Chondrocyte (in vitro differentiated cells): ENCODE measurements around the gene EPC2. TPM values are rescaled to one million over a fixed set of nuclear protein-coding genes. Genes with fewer than 3 reads are reported as not detected.

ENCODE experiments used
- DNase-seq: peaks from one replicate; pipeline ENCODE4 v3.0.0; 2021; ENCODE audit warnings: mixed read lengths, low spot score
- H3K27ac Mint-ChIP-seq: one replicate; pipeline ENCODE4 v1.8.0; 2021; ENCODE audit warnings: mild to moderate bottlenecking, moderate library complexity, mixed read lengths; ENCODE audit not compliant: unreplicated experiment
- H3K27me3 Mint-ChIP-seq: 2 replicates; pipeline ENCODE4 v1.8.0; 2021; ENCODE audit warnings: low read depth, mixed read lengths
- H3K36me3 Mint-ChIP-seq: 2 replicates; pipeline ENCODE4 v1.8.0; 2021; ENCODE audit warnings: low read depth, mixed read lengths
- H3K4me1 Mint-ChIP-seq: 2 replicates; pipeline ENCODE4 v1.8.0; 2021; ENCODE audit warnings: low read depth, mild to moderate bottlenecking, mixed read lengths
- H3K4me3 Mint-ChIP-seq: one replicate; pipeline ENCODE4 v1.8.0; 2021; ENCODE audit warnings: mild to moderate bottlenecking, moderate library complexity, mixed read lengths; ENCODE audit not compliant: unreplicated experiment
- H3K9me3 Mint-ChIP-seq: 2 replicates; pipeline ENCODE4 v1.8.0; 2021; ENCODE audit warnings: low read depth, mixed read lengths
- total RNA-seq: library from RNA; stranded (reverse); gene quantifications from 3 replicates; pipeline ENCODE4 v1.2.1, GENCODE V29; 2021
- TF ChIP-seq, protein P1 (sequence below): fragments of 200-600 bp; sonication (generic); IDR thresholded peaks from 2 replicates; pipeline ENCODE4 v1.5.0; 2021; ENCODE audit warnings: antibody characterized with exemption, mild to moderate bottlenecking, moderate library complexity

EPC2 gene
- total RNA-seq, 1 donor from 2014 or later: 23.8 TPM

DNA sequence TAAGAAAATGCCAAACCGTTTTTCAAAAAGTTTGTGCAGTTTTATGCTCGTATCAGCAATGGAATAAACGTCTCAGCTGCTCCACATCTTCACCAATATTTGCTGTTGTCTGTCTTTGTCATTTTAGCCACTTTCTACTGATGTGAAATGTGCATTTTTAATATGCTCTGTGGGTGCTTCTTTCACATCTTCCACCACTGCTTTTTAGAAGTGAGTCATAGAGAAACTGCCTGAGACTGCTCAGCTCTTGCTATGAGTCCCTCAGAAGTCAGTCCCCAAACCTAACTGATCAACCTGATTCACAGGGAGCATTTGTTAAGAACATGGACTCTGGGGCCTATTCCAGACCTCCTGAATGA lies 41.0 kb upstream of the EPC2 start:
- H3K36me3 Mint-ChIP-seq: peaks cover 2% of the 10 kb centered on the region
- no peak overlapping the region for H3K27ac Mint-ChIP-seq
- TF ChIP-seq, protein P1, sequence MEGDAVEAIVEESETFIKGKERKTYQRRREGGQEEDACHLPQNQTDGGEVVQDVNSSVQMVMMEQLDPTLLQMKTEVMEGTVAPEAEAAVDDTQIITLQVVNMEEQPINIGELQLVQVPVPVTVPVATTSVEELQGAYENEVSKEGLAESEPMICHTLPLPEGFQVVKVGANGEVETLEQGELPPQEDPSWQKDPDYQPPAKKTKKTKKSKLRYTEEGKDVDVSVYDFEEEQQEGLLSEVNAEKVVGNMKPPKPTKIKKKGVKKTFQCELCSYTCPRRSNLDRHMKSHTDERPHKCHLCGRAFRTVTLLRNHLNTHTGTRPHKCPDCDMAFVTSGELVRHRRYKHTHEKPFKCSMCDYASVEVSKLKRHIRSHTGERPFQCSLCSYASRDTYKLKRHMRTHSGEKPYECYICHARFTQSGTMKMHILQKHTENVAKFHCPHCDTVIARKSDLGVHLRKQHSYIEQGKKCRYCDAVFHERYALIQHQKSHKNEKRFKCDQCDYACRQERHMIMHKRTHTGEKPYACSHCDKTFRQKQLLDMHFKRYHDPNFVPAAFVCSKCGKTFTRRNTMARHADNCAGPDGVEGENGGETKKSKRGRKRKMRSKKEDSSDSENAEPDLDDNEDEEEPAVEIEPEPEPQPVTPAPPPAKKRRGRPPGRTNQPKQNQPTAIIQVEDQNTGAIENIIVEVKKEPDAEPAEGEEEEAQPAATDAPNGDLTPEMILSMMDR: no peak
- no peak for DNase-seq
- H3K4me3 Mint-ChIP-seq: no peak overlapping the region
- peaks cover 24% of the 10 kb centered on the region for H3K9me3 Mint-ChIP-seq
- H3K27me3 Mint-ChIP-seq: no peaks in the 10 kb centered on the region
- no peaks in the 10 kb centered on the region for H3K4me1 Mint-ChIP-seq

DNA sequence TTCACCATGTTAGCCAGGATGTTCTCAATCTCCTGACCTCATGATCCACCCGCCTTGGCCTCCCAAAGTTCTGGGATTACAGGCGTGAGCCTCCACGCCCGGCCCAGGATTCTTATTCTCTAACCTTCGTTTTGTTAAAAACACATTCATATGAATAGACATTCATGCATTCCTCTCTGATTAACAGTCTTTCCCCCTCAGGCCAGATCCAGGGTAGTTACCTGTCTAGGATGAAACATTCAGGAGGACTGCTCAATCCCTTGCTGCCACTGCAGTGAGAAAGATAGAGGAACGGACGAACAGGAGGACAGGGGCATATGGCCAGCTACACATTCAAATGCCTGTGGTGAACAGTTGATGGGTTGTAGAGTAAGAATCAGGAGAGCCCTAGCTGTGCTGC lies 39.6 kb upstream of the EPC2 start:
- H3K4me1 Mint-ChIP-seq: no peaks in the 10 kb centered on the region
- no peak overlapping the region for H3K4me3 Mint-ChIP-seq
- TF ChIP-seq, protein P1: no peak
- H3K27ac Mint-ChIP-seq: no peak overlapping the region
- H3K36me3 Mint-ChIP-seq: peaks cover 2% of the 10 kb centered on the region
- DNase-seq: no peak
- no peaks in the 10 kb centered on the region for H3K27me3 Mint-ChIP-seq
- H3K9me3 Mint-ChIP-seq: peaks cover 24% of the 10 kb centered on the region

DNA sequence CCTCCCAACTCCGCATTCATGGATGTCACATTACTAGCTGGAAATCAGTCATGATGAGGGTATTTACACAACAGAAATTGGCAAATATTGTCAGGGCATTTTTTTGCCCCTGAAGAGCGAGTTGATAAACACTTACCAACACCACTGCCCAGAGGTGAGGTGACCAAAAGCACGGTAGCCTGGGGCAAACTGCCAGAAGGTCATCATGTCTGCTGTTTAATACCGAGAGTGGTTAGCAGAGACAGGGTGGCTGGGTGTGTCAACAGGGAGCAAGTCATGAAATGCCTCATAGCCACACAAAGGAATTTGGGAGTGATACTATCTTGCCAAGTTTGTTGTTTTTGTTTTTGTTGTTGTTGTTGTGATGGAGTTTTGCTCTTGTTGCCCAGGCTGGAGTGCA lies 37.0 kb upstream of the EPC2 start:
- TF ChIP-seq, protein P1: no peak
- no peak for DNase-seq
- Mint-ChIP-seq H3K27ac (no peak overlapping the region), H3K4me1 (no peaks in the 10 kb centered on the region), H3K4me3 (no peak overlapping the region), H3K27me3 (no peaks in the 10 kb centered on the region), H3K9me3 (peaks cover 10% of the 10 kb centered on the region), H3K36me3 (peaks cover 2% of the 10 kb centered on the region)

DNA sequence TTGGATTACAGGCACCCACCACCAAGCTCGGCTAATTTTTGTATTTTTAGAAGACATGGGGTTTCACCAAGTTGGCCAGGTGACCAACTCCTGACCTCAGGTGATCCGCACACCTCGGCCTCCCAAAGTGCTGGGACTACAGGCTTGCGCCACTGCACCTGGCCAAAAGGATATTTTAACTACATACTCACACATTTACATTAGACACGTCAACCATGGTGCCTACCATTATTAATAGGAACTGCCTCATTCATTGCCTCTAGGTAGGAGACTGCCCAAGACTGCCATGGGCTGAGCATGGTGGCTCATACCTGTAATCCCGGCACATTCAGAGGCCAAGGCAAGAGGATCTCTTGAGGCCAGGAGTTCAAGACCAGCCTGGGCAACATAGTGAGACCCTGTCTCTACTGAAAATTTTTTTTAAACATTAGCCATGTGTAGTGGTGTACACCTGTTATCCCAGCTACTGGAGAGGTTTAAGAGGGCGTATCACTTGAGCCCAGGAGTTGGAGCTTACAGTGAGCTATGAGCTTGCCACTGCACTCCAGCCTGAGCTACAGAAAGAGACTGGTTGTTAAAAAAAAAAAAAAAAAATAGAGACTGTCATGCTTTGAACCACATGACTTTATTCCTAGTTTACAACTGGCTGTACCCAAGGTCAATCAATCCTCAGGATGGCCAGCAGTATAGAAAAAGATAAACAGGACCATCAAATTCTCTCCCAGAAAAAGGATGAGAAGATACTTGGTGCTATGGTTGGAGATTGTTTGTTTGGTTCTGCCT lies 31.1 kb upstream of the EPC2 start:
- Mint-ChIP-seq H3K36me3 (no peaks in the 10 kb centered on the region), H3K4me1 (peaks cover 28% of the 10 kb centered on the region), H3K9me3 (no peaks in the 10 kb centered on the region), H3K27ac (peak overlapping the region; percentile 41), H3K27me3 (no peaks in the 10 kb centered on the region), H3K4me3 (no peak overlapping the region)
- TF ChIP-seq, protein P1: no peak
- DNase-seq: no peak

DNA sequence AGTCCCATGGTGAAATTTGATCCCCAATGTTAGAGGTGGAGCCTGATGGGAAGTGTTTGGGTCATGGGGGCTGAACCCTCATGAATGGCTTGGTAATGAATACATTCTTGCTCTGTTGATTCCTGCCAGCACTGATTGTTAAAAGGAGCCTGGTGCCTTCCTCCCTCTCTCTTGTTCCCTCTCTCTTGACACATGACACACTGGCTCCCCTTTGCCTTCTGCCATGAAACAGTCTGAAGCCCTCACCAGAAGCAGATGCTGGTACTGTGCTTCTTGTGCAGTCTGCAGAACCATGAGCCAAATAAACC lies 30.6 kb upstream of the EPC2 start:
- DNase-seq: no peak
- Mint-ChIP-seq H3K36me3 (no peaks in the 10 kb centered on the region), H3K9me3 (no peaks in the 10 kb centered on the region), H3K27ac (peak overlapping the region; percentile 92), H3K27me3 (no peaks in the 10 kb centered on the region), H3K4me3 (no peak overlapping the region), H3K4me1 (peaks cover 28% of the 10 kb centered on the region)
- TF ChIP-seq, protein P1: no peak
